Activated CD8-positive, alpha-beta T cell treated with anti-CD3 and anti-CD28 coated beads for 36 hours (primary cell): Measurements from ENCODE around the gene LEAP2. TPM values are rescaled to one million over a fixed set of nuclear protein-coding genes. Genes with fewer than 3 reads are reported as not detected.

Source experiments
- ATAC-seq: fragments of 200-7000 bp; cut with Tn5 transposase; one replicate; pipeline ENCODE4 v1.10.0; 2021; ENCODE audit warnings: mild to moderate bottlenecking, moderate library complexity
- CTCF ChIA-PET: fragments of 350-600 bp; sonication (Branson Sonifier 250); formaldehyde crosslinking; loops from one replicate; lab custom pipeline; 2021; ENCODE audit warnings: antibody characterized with exemption; lab: Charles Lee
- POLR2A ChIA-PET: fragments of 350-600 bp; sonication (Branson Sonifier 250); formaldehyde crosslinking; loops from one replicate; lab custom pipeline; 2021; ENCODE audit warnings: antibody characterized with exemption; lab: Charles Lee
- DNase-seq: peaks from one replicate; pipeline ENCODE4 v3.0.0-alpha.2; 2020
- H3K27ac Mint-ChIP-seq: one replicate; pipeline ENCODE4 v1.8.0; 2021; ENCODE audit warnings: mild to moderate bottlenecking, mixed read lengths
- H3K27me3 Mint-ChIP-seq: one replicate; pipeline ENCODE4 v1.8.0; 2021; ENCODE audit warnings: mixed read lengths
- H3K36me3 Mint-ChIP-seq: one replicate; pipeline ENCODE4 v1.8.0; 2021; ENCODE audit warnings: low read depth, mixed read lengths
- H3K4me1 Mint-ChIP-seq: one replicate; pipeline ENCODE4 v1.8.0; 2021; ENCODE audit warnings: low read depth, mixed read lengths
- H3K4me3 Mint-ChIP-seq: one replicate; pipeline ENCODE4 v1.8.0; 2021; ENCODE audit warnings: mild to moderate bottlenecking, moderate library complexity, mixed read lengths
- H3K9me3 Mint-ChIP-seq: one replicate; pipeline ENCODE4 v1.8.0; 2021; ENCODE audit warnings: mixed read lengths
- CTCF ChIP-seq: fragments of 200-600 bp; IDR thresholded peaks from one replicate; pipeline ENCODE4 v1.8.0; 2022; ENCODE audit warnings: antibody characterized with exemption, mild to moderate bottlenecking
- intact Hi-C: fragments of 100-400 bp; cut with micrococcal nuclease; formaldehyde crosslinking; loops from one replicate; pipeline ENCODE4 v1.10.0; 2022
- total RNA-seq, 2 experiments: library from RNA; stranded (reverse); gene quantifications; one replicate each; pipeline ENCODE4 v1.2.3, GENCODE V29; 2021

LEAP2 gene
- 1 to 10 TPM; 3.0 to 3.5 TPM for total RNA-seq

- Mint-ChIP-seq H3K9me3 (no peaks in the 10 kb centered on the region), H3K27ac (no peak within 1 kb of the TSS), H3K27me3 (no peaks in the 10 kb centered on the region), H3K4me3 (no peak within 1 kb of the TSS), H3K36me3 (peaks cover 17% of the 10 kb centered on the region), H3K4me1 (peaks cover 8% of the 10 kb centered on the region)
- POLR2A ChIA-PET, result interaction anchor here (0.8 to 1.2 kb wide), 3 partner anchors 10 to 16 kb away, joined by 3 to 4 read pairs (median 3); no protein-coding TSS in a partner anchor
- intact Hi-C loops, result no loop called here
- CTCF ChIA-PET, result interaction anchor here (3.9 kb wide), 1 partner anchor 10 kb away, joined by 23 read pairs; no protein-coding TSS in a partner anchor
- no peak for ATAC-seq
- DNase-seq, result no peak
- no peak for TF ChIP-seq CTCF
These were observed at the start of gene LEAP2 for GRCh38 chr5:132873119-132873929. Gene LEAP2 (plus strand): TSS chr5:132873668. CDS start chr5:132873695, 27 bp downstream.

- TF ChIP-seq CTCF, result no peak
- intact Hi-C loops, result loop anchor here (5.0 to 10.0 kb wide), 2 partner anchors 77 to 440 kb away; partner anchors contain the start of gene CCNI2
- no peaks in the 10 kb centered on the region for H3K9me3 Mint-ChIP-seq
- no peak for ATAC-seq
- no peaks in the 10 kb centered on the region for H3K36me3 Mint-ChIP-seq
- CTCF ChIA-PET, result interaction anchor here (0.8 to 3.2 kb wide), 4 partner anchors 10 to 318 kb away, joined by 3 to 15 read pairs (median 9); no protein-coding TSS in a partner anchor
- peaks cover 10% of the 10 kb centered on the region for H3K4me1 Mint-ChIP-seq
- no peak for DNase-seq
- H3K4me3 Mint-ChIP-seq, result peak overlapping the region; percentile 32
- no peak overlapping the region for H3K27ac Mint-ChIP-seq
- peaks cover 59% of the 10 kb centered on the region for H3K27me3 Mint-ChIP-seq
- POLR2A ChIA-PET, result interaction anchor here (1.3 to 2.1 kb wide), 2 partner anchors 11 to 201 kb away, joined by 3 to 9 read pairs; partner anchors contain the start of gene SOWAHA
These were observed 49.0 kb upstream of the LEAP2 start for GRCh38 chr5:132824426-132824825.

- Mint-ChIP-seq H3K4me3 (peak overlapping the region; percentile 32), H3K27ac (no peak overlapping the region), H3K4me1 (peaks cover 6% of the 10 kb centered on the region), H3K36me3 (no peaks in the 10 kb centered on the region), H3K27me3 (peaks cover 56% of the 10 kb centered on the region), H3K9me3 (no peaks in the 10 kb centered on the region)
- DNase-seq (no peak), ATAC-seq (peak; percentile 6)
- TF ChIP-seq CTCF, result no peak
- POLR2A ChIA-PET, result interaction anchor here (1.3 to 2.1 kb wide), 2 partner anchors 12 to 200 kb away, joined by 3 to 9 read pairs; partner anchors contain the start of gene SOWAHA
- CTCF ChIA-PET, result interaction anchor here (0.8 to 3.2 kb wide), 4 partner anchors 11 to 299 kb away, joined by 3 to 15 read pairs (median 9); no protein-coding TSS in a partner anchor
- intact Hi-C loops, result loop anchor here (10.0 kb wide), 1 partner anchor 440 kb away; no protein-coding TSS in a partner anchor
These were observed 48.2 kb upstream of the LEAP2 start for GRCh38 chr5:132825033-132825833.

- DNase-seq, result peak; percentile 51
- H3K27me3 Mint-ChIP-seq, result peaks cover 56% of the 10 kb centered on the region
These were observed 47.6 kb upstream of the LEAP2 start for GRCh38 chr5:132825834-132826391.

More at GRCh38 chr5:132825834-132826391, 47.6 kb upstream of the LEAP2 start:
- peak; percentile 45 for ATAC-seq
- ChIA-PET POLR2A (interaction anchor here (2.1 kb wide), 1 partner anchor 12 kb away, joined by 9 read pairs; the partner anchor contains the start of gene SOWAHA), CTCF (interaction anchor here (0.6 to 3.2 kb wide), 8 partner anchors 11 to 325 kb away, joined by 3 to 15 read pairs (median 3); partner anchors contain the start of gene HSPA4)
- Mint-ChIP-seq H3K4me1 (peaks cover 6% of the 10 kb centered on the region), H3K4me3 (peak overlapping the region; percentile 41), H3K9me3 (no peaks in the 10 kb centered on the region), H3K36me3 (no peaks in the 10 kb centered on the region), H3K27ac (no peak overlapping the region)
- TF ChIP-seq CTCF, result no peak
- intact Hi-C loops, result loop anchor here (10.0 kb wide), 1 partner anchor 441 kb away; no protein-coding TSS in a partner anchor
